A673 (cell line): ENCODE measurements around the gene SH2D1A.

Source experiments
- EZH2 ChIP-seq: fragments of 200-600 bp; sonication (generic); IDR thresholded peaks from 2 replicates; pipeline ENCODE4 v1.6.1; 2017; ENCODE audit warnings: borderline replicate concordance, low read depth, mild to moderate bottlenecking, mixed read lengths, antibody characterized with exemption, low read length; ENCODE audit not compliant: poor library complexity, severe bottlenecking
- TF ChIP-seq, protein P1 (sequence below): fragments of 300-800, 200-600 bp; sonication (generic); conservative IDR thresholded peaks from 2 replicates; pipeline ENCODE4 v1.5.1; 2017; ENCODE audit warnings: low read depth, mild to moderate bottlenecking, antibody characterized with exemption, low read length, moderate library complexity, mixed read lengths

DNA sequence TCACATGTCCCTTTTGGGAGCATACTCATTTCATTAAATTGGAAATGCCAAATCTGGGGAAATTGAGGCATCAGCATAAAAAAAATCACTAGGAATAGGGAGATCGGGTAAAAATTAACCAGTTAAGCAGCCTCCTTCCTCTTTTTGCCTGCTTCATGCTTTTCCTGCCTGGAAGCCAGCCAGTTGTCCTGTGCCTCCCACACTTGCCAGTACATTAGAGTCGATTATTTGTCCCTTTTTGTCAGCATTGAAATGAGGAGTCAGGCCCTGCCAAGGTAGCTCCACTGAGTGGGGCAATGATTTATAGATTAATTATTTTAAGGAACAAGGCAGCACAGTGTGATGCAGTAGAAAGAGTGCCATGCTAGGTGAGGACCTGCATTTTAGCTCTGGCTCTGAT, 55.3 kb downstream of the SH2D1A start:
- TF ChIP-seq, protein P1, sequence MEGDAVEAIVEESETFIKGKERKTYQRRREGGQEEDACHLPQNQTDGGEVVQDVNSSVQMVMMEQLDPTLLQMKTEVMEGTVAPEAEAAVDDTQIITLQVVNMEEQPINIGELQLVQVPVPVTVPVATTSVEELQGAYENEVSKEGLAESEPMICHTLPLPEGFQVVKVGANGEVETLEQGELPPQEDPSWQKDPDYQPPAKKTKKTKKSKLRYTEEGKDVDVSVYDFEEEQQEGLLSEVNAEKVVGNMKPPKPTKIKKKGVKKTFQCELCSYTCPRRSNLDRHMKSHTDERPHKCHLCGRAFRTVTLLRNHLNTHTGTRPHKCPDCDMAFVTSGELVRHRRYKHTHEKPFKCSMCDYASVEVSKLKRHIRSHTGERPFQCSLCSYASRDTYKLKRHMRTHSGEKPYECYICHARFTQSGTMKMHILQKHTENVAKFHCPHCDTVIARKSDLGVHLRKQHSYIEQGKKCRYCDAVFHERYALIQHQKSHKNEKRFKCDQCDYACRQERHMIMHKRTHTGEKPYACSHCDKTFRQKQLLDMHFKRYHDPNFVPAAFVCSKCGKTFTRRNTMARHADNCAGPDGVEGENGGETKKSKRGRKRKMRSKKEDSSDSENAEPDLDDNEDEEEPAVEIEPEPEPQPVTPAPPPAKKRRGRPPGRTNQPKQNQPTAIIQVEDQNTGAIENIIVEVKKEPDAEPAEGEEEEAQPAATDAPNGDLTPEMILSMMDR, result no peak
- no peak for TF ChIP-seq EZH2
